Measurements from ENCODE around the gene PRG3.

The PRG3 gene

DNA sequence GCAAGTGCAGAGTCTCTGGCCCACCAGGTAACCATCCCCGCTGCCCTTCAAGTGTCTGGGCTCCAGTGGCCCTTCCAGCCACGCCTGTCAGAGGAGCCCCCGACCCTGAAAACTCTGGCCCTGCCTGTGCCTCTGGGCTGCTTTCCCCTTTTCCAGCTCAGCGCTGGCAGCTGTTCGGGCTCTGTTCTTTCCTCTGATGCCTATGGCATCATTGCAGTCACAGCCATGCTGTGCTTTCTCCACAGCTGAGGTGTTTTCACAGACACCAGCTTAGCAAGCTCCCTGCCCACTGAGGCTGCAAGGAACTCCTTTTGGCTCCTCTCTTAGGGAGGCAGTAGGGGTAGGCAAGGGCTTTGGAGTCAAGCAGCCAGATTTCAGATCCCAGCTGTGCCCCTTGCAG, 21.6 kb downstream of the PRG3 start:
- Mint-ChIP-seq H3K27me3 (ENCODE audit: low read depth) (peaks cover 13% of the 10 kb centered on the region), H3K9me3 (no peaks in the 10 kb centered on the region), H3K36me3 (ENCODE audit: low read depth) (no peaks in the 10 kb centered on the region), H3K4me3 (no peak overlapping the region), H3K4me1 (peaks cover 29% of the 10 kb centered on the region), H3K27ac (no peak overlapping the region)
- TF ChIP-seq, protein P1, sequence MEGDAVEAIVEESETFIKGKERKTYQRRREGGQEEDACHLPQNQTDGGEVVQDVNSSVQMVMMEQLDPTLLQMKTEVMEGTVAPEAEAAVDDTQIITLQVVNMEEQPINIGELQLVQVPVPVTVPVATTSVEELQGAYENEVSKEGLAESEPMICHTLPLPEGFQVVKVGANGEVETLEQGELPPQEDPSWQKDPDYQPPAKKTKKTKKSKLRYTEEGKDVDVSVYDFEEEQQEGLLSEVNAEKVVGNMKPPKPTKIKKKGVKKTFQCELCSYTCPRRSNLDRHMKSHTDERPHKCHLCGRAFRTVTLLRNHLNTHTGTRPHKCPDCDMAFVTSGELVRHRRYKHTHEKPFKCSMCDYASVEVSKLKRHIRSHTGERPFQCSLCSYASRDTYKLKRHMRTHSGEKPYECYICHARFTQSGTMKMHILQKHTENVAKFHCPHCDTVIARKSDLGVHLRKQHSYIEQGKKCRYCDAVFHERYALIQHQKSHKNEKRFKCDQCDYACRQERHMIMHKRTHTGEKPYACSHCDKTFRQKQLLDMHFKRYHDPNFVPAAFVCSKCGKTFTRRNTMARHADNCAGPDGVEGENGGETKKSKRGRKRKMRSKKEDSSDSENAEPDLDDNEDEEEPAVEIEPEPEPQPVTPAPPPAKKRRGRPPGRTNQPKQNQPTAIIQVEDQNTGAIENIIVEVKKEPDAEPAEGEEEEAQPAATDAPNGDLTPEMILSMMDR (IDR thresholded peaks at IDR 0.05; ENCODE audit: unreplicated experiment in 3 of 3), result no peak

DNA sequence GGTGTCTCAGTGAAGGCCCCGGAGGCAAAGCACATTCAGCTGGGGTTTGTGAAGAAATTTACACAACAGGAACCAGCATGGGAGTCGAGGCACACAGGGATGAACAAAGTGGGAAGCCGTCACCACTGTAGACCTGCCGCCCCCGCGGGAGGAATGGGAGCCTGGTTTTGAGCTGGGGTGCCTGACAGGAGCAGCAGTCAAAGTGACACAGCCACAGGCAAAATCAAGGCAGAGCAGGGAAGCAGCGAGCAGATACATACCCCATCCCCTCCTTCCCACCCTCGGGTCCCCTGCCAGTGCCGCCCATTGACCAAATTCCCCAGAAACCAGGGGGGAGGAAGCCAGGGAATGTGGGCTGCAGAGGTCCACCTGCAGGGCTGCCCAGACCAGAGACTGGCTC, 22.0 kb downstream of the PRG3 start:
- Mint-ChIP-seq H3K4me1 (peaks cover 33% of the 10 kb centered on the region), H3K36me3 (ENCODE audit: low read depth) (no peaks in the 10 kb centered on the region), H3K9me3 (no peaks in the 10 kb centered on the region), H3K27ac (peak overlapping the region in 1 of 3 experiments; percentile 62), H3K4me3 (peak overlapping the region in 1 of 3 experiments; percentile 25), H3K27me3 (ENCODE audit: low read depth) (peaks cover 15% of the 10 kb centered on the region)
- TF ChIP-seq, protein P1 (IDR thresholded peaks at IDR 0.05; ENCODE audit: unreplicated experiment in 3 of 3), result no peak

DNA sequence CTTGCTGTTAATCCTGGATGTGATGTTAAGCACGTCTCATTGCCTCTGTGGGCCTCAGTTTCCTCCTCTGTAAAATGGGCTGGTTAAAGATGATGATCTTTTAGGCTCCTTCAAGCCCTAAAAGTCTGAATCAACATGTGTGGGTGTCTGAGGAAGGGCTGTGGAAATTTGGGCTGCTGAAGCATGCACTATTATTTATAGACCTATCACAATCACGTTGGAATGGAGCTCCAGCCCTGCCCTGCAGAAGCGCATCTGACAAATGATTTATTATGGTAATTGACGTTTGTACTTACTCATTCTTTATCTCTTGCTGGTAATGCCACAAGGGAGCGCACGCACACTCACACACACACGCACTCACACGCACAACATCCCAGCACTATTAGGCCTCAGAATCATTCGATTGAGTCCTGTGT, 22.4 kb downstream of the PRG3 start:
- H3K9me3 Mint-ChIP-seq, result no peaks in the 10 kb centered on the region

DNA sequence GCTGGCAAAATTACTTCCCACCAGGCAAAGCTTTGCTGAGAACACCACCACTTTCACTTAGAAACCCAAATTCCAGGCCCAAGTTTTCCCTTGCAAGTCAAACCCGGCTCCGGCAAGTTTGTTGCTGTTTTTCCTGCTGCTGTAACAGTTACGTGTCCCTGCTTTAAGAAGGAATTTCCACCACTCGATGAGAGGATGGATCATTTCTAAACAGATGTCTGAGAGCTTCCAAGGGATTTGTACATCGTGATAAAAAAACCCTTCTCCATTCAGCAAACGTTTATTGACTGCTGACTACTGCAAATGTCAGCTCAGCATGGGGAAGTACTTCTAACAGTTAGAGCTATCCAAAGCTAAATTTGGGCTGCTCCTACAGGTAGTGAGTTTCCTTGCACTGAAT, 23.1 kb downstream of the PRG3 start:
- H3K4me1 Mint-ChIP-seq, result peaks cover 44% of the 10 kb centered on the region
- H3K27ac Mint-ChIP-seq, result peak overlapping the region in 1 of 3 experiments; percentile 4
- H3K36me3 Mint-ChIP-seq (ENCODE audit: low read depth), result no peaks in the 10 kb centered on the region
- TF ChIP-seq, protein P1 (IDR thresholded peaks at IDR 0.05; ENCODE audit: unreplicated experiment in 3 of 3), result no peak
- H3K9me3 Mint-ChIP-seq, result no peaks in the 10 kb centered on the region
- no peak overlapping the region for H3K4me3 Mint-ChIP-seq
- H3K27me3 Mint-ChIP-seq (ENCODE audit: low read depth), result peaks cover 15% of the 10 kb centered on the region

More for the DNA sequence above, 22.4 kb downstream of the PRG3 start:
- TF ChIP-seq, protein P1 (IDR thresholded peaks at IDR 0.05; ENCODE audit: unreplicated experiment in 3 of 3), result no peak
- peaks cover 15% of the 10 kb centered on the region for H3K27me3 Mint-ChIP-seq (ENCODE audit: low read depth)
- peaks cover 37% of the 10 kb centered on the region for H3K4me1 Mint-ChIP-seq
- H3K36me3 Mint-ChIP-seq (ENCODE audit: low read depth), result no peaks in the 10 kb centered on the region
- peak overlapping the region in 1 of 3 experiments; percentile 25 for H3K4me3 Mint-ChIP-seq
- H3K27ac Mint-ChIP-seq, result peak overlapping the region in 1 of 3 experiments; percentile 62

DNA sequence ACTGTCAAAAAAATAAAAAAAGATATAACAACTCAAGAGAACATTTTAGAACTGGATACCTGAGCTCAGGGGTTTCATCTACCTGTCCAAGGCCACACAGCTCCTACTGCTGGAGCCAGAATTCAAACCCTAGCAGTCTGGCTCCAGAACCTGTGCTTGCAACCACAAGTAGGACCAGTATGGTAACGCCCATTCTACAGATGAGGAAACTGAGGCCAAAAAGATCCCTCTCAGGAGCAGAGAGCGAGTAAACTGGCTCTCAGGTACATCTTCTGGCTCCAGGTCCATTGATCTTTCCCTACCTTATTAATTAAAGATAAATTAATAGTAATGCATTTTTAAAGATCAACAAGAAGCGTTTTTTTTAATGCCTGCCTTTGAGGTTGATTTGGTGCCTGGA, 23.6 kb downstream of the PRG3 start:
- H3K36me3 Mint-ChIP-seq (ENCODE audit: low read depth), result no peaks in the 10 kb centered on the region
- no peaks in the 10 kb centered on the region for H3K9me3 Mint-ChIP-seq
- H3K4me1 Mint-ChIP-seq, result peaks cover 44% of the 10 kb centered on the region
- TF ChIP-seq, protein P1 (IDR thresholded peaks at IDR 0.05; ENCODE audit: unreplicated experiment in 3 of 3), result no peak
- H3K4me3 Mint-ChIP-seq, result no peak overlapping the region
- H3K27ac Mint-ChIP-seq, result no peak overlapping the region
- H3K27me3 Mint-ChIP-seq (ENCODE audit: low read depth), result peaks cover 18% of the 10 kb centered on the region

DNA sequence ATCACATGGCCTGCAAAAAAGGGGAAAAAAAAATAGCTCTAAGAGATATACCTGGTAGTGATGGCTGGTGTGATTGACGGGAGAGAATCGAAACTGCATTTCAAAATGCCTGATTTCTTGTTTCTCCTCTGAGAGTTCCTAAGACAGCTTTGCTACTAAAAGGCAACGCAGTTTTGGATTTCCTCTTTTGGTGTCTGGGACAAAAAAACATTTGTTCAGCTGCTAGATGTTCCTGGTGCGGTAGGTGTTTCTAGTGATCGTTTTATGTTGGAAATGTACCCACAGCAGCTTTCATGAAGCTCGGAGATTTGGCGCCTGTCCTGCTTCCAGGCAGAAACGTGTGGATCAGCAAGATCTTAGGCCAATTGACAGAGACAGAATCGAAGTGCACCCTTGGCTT, 24.7 kb downstream of the PRG3 start:
- TF ChIP-seq, protein P1 (IDR thresholded peaks at IDR 0.05; ENCODE audit: unreplicated experiment in 3 of 3), result no peak
- Mint-ChIP-seq H3K4me1 (peaks cover 44% of the 10 kb centered on the region), H3K27ac (no peak overlapping the region)

More for the DNA sequence above, 24.7 kb downstream of the PRG3 start:
- Mint-ChIP-seq H3K27me3 (ENCODE audit: low read depth) (peaks cover 18% of the 10 kb centered on the region), H3K9me3 (peaks cover 3% of the 10 kb centered on the region), H3K36me3 (ENCODE audit: low read depth) (peaks cover 4% of the 10 kb centered on the region), H3K4me3 (no peak overlapping the region)

Measured in nephron (organoid).